H1 (cell line): Measurements from ENCODE around the gene VPS13D. TPM values are rescaled to one million over a fixed set of nuclear protein-coding genes. Genes with fewer than 3 reads are reported as not detected.

Experiments used
- CTBP2 ChIP-seq: IDR thresholded peaks from 2 replicates; pipeline ENCODE4 v1.7.0; 2011; ENCODE audit warnings: borderline replicate concordance, mild to moderate bottlenecking, moderate library complexity, mixed read lengths, low read length; ENCODE audit not compliant: insufficient read depth, insufficient read length
- EGR1 ChIP-seq: IDR thresholded peaks from 2 replicates; pipeline ENCODE4 v1.6.1; 2011; ENCODE audit warnings: low read depth, low read length, borderline replicate concordance
- KDM4A ChIP-seq: IDR thresholded peaks from one replicate; pipeline ENCODE4 v1.7.1; 2012; ENCODE audit warnings: low read depth, mild to moderate bottlenecking, moderate library complexity, low read length, inconsistent platforms; ENCODE audit not compliant: severe bottlenecking
- RAD21 ChIP-seq, 2 experiments: IDR thresholded peaks in 1 of 2; conservative IDR thresholded peaks in 1 of 2; 2 replicates each; pipeline ENCODE4 v1.6.1; 2011; ENCODE audit warnings: low read depth in 2 of 2, low read length in 2 of 2, improper control_type of control experiment in 1 of 2, inconsistent platforms in 1 of 2, mild to moderate bottlenecking in 1 of 2, moderate library complexity in 1 of 2
- SP4 ChIP-seq: IDR thresholded peaks from 2 replicates; pipeline ENCODE4 v1.6.1; 2012; ENCODE audit warnings: low read length, inconsistent platforms
- SUZ12 ChIP-seq: fragments of 200-600 bp; sonication (generic); IDR thresholded peaks from 2 replicates; pipeline ENCODE4 v1.6.1; 2012; ENCODE audit warnings: mild to moderate bottlenecking, inconsistent platforms, low read length, moderate library complexity, mixed read lengths
- polyA plus RNA-seq, 7 experiments: library from polyadenylated mRNA; depleted of rRNA in 3 of 7; stranded (reverse) in 5 of 7; unstranded in 2 of 7; fragments of >200 nt in 5 of 7; fragments of 200-250 nt in 2 of 7; gene quantifications; 1 replicate in 5 of 7; 2 replicates in 1 of 7; 4 replicates in 1 of 7; pipeline versions ENCODE4 v1.2.1 to v1.2.3, GENCODE V29; 2011 to 2013; ENCODE audit warnings: missing spikeins in 2 of 7, mixed read lengths in 2 of 7
- total RNA-seq: library from RNA; stranded (reverse); fragmentation: NEBNext Ultra II Directional; extraction: Animal tissue kit (Norgen Biotek cat#: 25700); gene quantifications from 2 replicates; pipeline ENCODE4 v1.2.1, GENCODE V29; 2021

VPS13D gene
- total and polyA plus RNA-seq, 2 of the 8 experiments (the other 6 are each of a cell fraction or from before 2014, with no cell fraction given) = 10.9 to 31.2 TPM

DNA sequence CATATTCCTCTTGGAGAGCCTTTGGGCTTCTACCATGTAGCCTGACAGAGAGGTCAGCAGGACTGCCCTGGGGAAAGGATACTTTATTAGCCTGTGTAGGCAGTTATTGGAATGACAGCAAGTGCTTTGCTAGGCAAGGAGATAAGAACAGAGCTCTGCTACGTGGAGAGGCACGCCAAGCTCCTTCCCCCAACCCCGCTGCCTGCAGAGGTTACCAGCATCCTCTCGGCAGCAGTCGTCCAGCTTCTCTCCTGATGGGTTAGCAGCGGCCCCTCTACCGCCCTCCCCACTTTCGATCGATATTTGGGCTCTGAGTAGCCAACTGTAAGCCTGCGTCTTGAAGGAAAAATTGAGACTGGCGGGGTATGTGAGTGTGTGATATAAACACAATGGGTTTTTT lies 265.9 kb downstream of the VPS13D start (continued):
- TF ChIP-seq RAD21 (IDR thresholded peaks at IDR 0.05 in 1 of 2, conservative IDR thresholded peaks at IDR 0.05 in 1 of 2; ENCODE audit: low read depth in 2 of 2, low read length in 2 of 2) (no peak), CTBP2 (no peak), SP4 (no peak), SUZ12 (no peak), EGR1 (no peak), KDM4A (no peak)
